GM12875 (cell line): Measurements from ENCODE around the gene DCP1A.
"Not testable (repeated sequence)": the region's sequence is repeated elsewhere in the genome, so short reads cannot be mapped to it uniquely, and the experiment has no call there.

Experiments
- H3K4me3 ChIP-seq: one replicate; pipeline ENCODE4 v1.5.1; 2011; ENCODE audit warnings: low read depth, low read length, control low read depth
- CTCF ChIP-seq: IDR thresholded peaks from 2 replicates; pipeline ENCODE4 v1.5.1; 2011; ENCODE audit warnings: low read depth, mild to moderate bottlenecking, control low read depth, inconsistent platforms, low read length, moderate library complexity, borderline replicate concordance; ENCODE audit not compliant: insufficient read depth

The DCP1A gene

GRCh38 chr3:53253707-53254508, 93.4 kb downstream of the DCP1A start:
- peak overlapping the region; percentile 83 for H3K4me3 ChIP-seq
- no peak for TF ChIP-seq CTCF

GRCh38 chr3:53252947-53253322, 94.4 kb downstream of the DCP1A start:
- not testable (repeated sequence) for H3K4me3 ChIP-seq

- H3K4me3 ChIP-seq: no peak overlapping the region
- no peak for TF ChIP-seq CTCF
Observed at GRCh38 chr3:53252096-53252946, 95.0 kb downstream of the DCP1A start.

- no peak for TF ChIP-seq CTCF
- no peak overlapping the region for H3K4me3 ChIP-seq
Observed at GRCh38 chr3:53250881-53251605, 96.3 kb downstream of the DCP1A start.

- no peak overlapping the region for H3K4me3 ChIP-seq
- TF ChIP-seq CTCF: no peak
Observed at GRCh38 chr3:53250453-53250852, 96.9 kb downstream of the DCP1A start.

- no peak for TF ChIP-seq CTCF
- H3K4me3 ChIP-seq: no peak overlapping the region
Observed at GRCh38 chr3:53248161-53248560, 99.2 kb downstream of the DCP1A start.

GRCh38 chr3:53247619-53248018, 99.7 kb downstream of the DCP1A start:
- no peak for TF ChIP-seq CTCF
- H3K4me3 ChIP-seq: no peak overlapping the region
